PC-9 (cell line): Measurements from ENCODE around the gene BMERB1. TPM values are rescaled to one million over a fixed set of nuclear protein-coding genes. Genes with fewer than 3 reads are reported as not detected.

Experiments used
- BruUV-seq: library from RNA; stranded (reverse); fragments of 400-500 nt; replicated peaks from 2 replicates; lab custom pipeline; 2021; lab: Mats Ljungman, UMichigan
- CTCF ChIA-PET: fragments of 300-600 bp; sonication (Branson Sonifier 250); formaldehyde crosslinking; loops from one replicate; lab custom pipeline; 2022; ENCODE audit warnings: antibody characterized with exemption; lab: Charles Lee
- POLR2A ChIA-PET: fragments of 300-600 bp; sonication (Branson Sonifier 250); formaldehyde crosslinking; loops from one replicate; lab custom pipeline; 2022; ENCODE audit warnings: antibody characterized with exemption; ENCODE audit not compliant: unreplicated experiment; lab: Charles Lee
- DNase-seq, 2 experiments: peaks; one replicate each; pipeline versions ENCODE4 v3.0.0 to v3.0.0-alpha.2; 2015 to 2022; ENCODE audit warnings: mixed read lengths in 1 of 2
- H2AFZ ChIP-seq: fragments of 200-600 bp; sonication (generic); 2 replicates; pipeline ENCODE4 v1.8.1; 2017; ENCODE audit warnings: antibody characterized with exemption
- H3F3A ChIP-seq: fragments of 200-600 bp; sonication (generic); 2 replicates; pipeline ENCODE4 v1.8.1; 2017; ENCODE audit warnings: antibody characterized with exemption, mild to moderate bottlenecking, low read depth; ENCODE audit not compliant: insufficient read depth
- H3K27ac ChIP-seq: fragments of 200-600 bp; sonication (generic); 2 replicates; pipeline ENCODE4 v1.6.1; 2016; ENCODE audit warnings: mixed run types
- H3K27me3 ChIP-seq: fragments of 200-600 bp; sonication (generic); 2 replicates; pipeline ENCODE4 v1.6.1; 2016; ENCODE audit warnings: low read depth, mixed run types; ENCODE audit not compliant: insufficient read depth
- H3K36me3 ChIP-seq: fragments of 200-600 bp; sonication (generic); 2 replicates; pipeline ENCODE4 v1.6.1; 2016; ENCODE audit warnings: low read depth, mixed run types
- H3K4me1 ChIP-seq: fragments of 200-600 bp; sonication (generic); replicated peaks from 2 replicates; pipeline ENCODE4 v1.6.1; 2016; ENCODE audit warnings: mixed run types; ENCODE audit not compliant: insufficient read depth
- H3K4me2 ChIP-seq: fragments of 200-600 bp; sonication (generic); 2 replicates; pipeline ENCODE4 v1.6.1; 2017; ENCODE audit warnings: mixed run types
- H3K4me3 ChIP-seq: fragments of 200-600 bp; sonication (generic); 2 replicates; pipeline ENCODE4 v1.6.1; 2016; ENCODE audit warnings: mixed run types
- H3K79me2 ChIP-seq: fragments of 200-600 bp; sonication (generic); 2 replicates; pipeline ENCODE4 v1.6.1; 2017; ENCODE audit warnings: low read depth, mixed run types
- H3K9me2 ChIP-seq: fragments of 200-600 bp; sonication (generic); 2 replicates; pipeline ENCODE4 v1.8.1; 2017; ENCODE audit warnings: mild to moderate bottlenecking; ENCODE audit not compliant: insufficient read depth
- H3K9me3 ChIP-seq: fragments of 200-600 bp; sonication (generic); 2 replicates; pipeline ENCODE4 v1.8.1; 2016; ENCODE audit warnings: low read depth; ENCODE audit not compliant: insufficient read depth
- H4K20me1 ChIP-seq: fragments of 200-600 bp; sonication (generic); 2 replicates; pipeline ENCODE4 v1.8.1; 2017; ENCODE audit not compliant: insufficient read depth
- EZH2 ChIP-seq: fragments of 200-600 bp; sonication (generic); IDR thresholded peaks from 2 replicates; pipeline ENCODE4 v1.8.0; 2017; ENCODE audit warnings: antibody characterized with exemption, low read depth
- intact Hi-C: fragments of 100-400 bp; cut with micrococcal nuclease; formaldehyde crosslinking; loops from one replicate; pipeline ENCODE4 v1.10.0; 2022; ENCODE audit not compliant: unreplicated experiment
- total RNA-seq: library from RNA; stranded (reverse); gene quantifications from 2 replicates; pipeline ENCODE4 v1.2.3, GENCODE V29; 2021
- TF ChIP-seq, protein P1 (sequence below): fragments of 200-600 bp; sonication (generic); conservative IDR thresholded peaks from 2 replicates; pipeline ENCODE4 v1.6.1; 2017; ENCODE audit warnings: mixed run types, antibody characterized with exemption, mild to moderate bottlenecking, moderate library complexity

BMERB1 gene
- total RNA-seq, 1 experiment from 2014 or later: 4.3 TPM

DNA sequence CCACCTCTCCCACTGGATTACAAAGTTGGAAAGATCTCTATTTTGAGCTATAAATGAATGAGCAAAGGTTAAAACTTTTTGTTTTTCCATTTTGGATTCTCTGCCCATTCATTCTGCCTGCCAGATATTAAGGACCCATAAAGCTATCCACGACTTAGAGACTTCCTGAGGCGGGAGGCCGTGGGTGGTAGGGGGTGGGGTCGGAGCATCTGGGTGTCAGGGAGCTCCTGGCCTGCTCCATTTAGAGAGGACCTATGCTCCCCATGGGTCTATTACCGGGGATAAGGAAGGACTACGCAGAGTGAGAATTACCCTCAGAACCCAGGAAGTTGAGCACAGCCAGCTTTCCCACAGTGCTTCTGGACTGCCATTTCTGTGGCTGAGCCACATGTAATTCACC, 162.7 kb downstream of the BMERB1 start:
- no peak overlapping the region for H3K4me2 ChIP-seq
- peaks cover 20% of the 10 kb centered on the region for H3F3A ChIP-seq
- H3K27me3 ChIP-seq: no peaks in the 10 kb centered on the region
- H3K36me3 ChIP-seq: peaks cover 29% of the 10 kb centered on the region
- H3K79me2 ChIP-seq: no peaks in the 10 kb centered on the region
- H3K9me3 ChIP-seq: no peaks in the 10 kb centered on the region
- H3K9me2 ChIP-seq: no peaks in the 10 kb centered on the region
- no peak overlapping the region for H3K4me3 ChIP-seq
- no peak for TF ChIP-seq EZH2
- TF ChIP-seq, protein P1, sequence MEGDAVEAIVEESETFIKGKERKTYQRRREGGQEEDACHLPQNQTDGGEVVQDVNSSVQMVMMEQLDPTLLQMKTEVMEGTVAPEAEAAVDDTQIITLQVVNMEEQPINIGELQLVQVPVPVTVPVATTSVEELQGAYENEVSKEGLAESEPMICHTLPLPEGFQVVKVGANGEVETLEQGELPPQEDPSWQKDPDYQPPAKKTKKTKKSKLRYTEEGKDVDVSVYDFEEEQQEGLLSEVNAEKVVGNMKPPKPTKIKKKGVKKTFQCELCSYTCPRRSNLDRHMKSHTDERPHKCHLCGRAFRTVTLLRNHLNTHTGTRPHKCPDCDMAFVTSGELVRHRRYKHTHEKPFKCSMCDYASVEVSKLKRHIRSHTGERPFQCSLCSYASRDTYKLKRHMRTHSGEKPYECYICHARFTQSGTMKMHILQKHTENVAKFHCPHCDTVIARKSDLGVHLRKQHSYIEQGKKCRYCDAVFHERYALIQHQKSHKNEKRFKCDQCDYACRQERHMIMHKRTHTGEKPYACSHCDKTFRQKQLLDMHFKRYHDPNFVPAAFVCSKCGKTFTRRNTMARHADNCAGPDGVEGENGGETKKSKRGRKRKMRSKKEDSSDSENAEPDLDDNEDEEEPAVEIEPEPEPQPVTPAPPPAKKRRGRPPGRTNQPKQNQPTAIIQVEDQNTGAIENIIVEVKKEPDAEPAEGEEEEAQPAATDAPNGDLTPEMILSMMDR: no peak
- ChIA-PET CTCF (no interaction called here), POLR2A (no interaction called here)
- H3K4me1 ChIP-seq: peaks cover 12% of the 10 kb centered on the region
- intact Hi-C loops: no loop called here
- no peak overlapping the region for H2AFZ ChIP-seq
- H3K27ac ChIP-seq: no peak overlapping the region
- no TSS peak for BruUV-seq
- no peaks in the 10 kb centered on the region for H4K20me1 ChIP-seq
- DNase-seq: no peak

DNA sequence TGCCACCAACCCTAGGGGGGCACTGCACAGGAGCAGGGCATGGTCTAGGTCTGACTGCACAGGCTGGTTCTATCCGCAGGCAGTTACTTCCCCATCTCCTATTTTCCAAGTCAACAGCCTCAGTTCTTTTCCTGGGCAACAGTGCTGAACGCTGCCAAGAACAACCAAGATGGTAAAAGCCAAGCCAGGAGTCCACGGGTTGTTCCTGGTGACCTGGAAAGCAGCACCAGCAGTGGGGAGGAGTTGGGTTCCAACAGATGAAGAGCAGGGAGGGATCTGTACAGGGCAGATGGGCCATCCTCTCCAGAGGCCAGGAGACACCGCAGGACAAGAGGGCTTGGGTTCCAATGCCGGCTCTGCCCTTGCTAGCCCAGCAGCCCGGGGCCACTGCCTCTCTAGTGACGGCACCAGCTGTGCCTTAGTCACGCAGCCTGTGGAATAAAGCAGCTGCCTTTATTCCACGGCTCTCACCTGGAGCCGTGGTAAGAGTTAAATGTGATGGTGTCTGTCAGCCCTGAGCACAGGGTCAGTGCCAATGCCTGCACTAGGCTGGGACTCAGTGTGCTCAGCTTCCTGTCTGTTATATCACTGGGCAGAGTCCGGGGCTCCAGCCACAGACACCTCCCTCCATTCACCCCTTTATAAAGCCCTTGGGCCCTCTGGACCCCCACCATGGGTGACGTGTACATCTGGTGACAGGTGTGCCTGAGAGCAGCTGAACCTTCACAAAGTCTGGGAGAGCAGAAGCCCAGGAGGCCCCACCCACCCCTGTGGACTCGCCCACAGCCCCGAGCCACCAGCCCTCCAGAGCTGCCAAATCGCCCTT, 163.6 kb downstream of the BMERB1 start:
- Histone ChIP-seq H3K79me2 (no peaks in the 10 kb centered on the region), H3K27me3 (no peaks in the 10 kb centered on the region), H3K36me3 (peaks cover 38% of the 10 kb centered on the region), H2AFZ (no peak overlapping the region), H4K20me1 (no peaks in the 10 kb centered on the region), H3K9me3 (no peaks in the 10 kb centered on the region), H3K4me1 (peaks cover 3% of the 10 kb centered on the region; the same call in 1 of the 2 replicates), H3K4me3 (no peak overlapping the region), H3F3A (0 out of 2 replicates have a peak, but pooled peaks cover 15% of the 10 kb centered on the region), H3K4me2 (no peak overlapping the region), H3K27ac (no peak overlapping the region), H3K9me2 (no peaks in the 10 kb centered on the region)
- no TSS peak for BruUV-seq
- ChIA-PET CTCF (no interaction called here), POLR2A (no interaction called here)
- intact Hi-C loops: no loop called here
- no peak for DNase-seq
- no peak for TF ChIP-seq EZH2
- TF ChIP-seq, protein P1: no peak

DNA sequence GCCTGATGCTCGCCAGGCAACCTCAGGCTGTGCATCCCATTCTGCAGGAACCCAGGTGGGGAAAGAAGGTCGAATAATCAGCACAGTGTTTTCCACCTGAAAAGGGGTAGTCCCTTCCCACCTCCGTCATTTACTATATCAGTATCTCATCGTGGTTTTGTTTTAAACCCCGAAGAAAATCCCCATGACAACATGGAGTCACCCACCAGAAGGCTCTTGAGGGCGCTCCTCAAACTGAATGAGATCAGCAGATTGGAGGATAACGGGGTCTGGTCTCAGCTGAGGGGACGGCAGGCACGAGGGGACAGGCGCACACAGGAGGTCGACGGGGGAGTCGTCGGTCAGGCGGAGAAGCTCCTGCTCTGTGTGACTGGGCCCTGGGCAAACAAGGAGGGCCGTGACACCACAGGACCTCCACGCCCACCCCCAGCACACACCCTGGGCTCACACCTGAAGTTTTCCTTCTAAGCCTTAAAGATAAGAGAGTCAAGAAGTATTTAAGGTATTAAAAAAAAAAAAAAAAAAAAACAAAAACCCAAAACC, 164.3 kb downstream of the BMERB1 start:
- DNase-seq: no peak
- TF ChIP-seq, protein P1: no peak
- TF ChIP-seq EZH2: no peak

More for the DNA sequence above, 164.3 kb downstream of the BMERB1 start:
- Histone ChIP-seq H3K27me3 (no peaks in the 10 kb centered on the region), H3K9me3 (no peaks in the 10 kb centered on the region), H2AFZ (no peak overlapping the region), H3K4me3 (no peak overlapping the region), H3K79me2 (no peaks in the 10 kb centered on the region), H3F3A (0 out of 2 replicates have a peak, but pooled peaks cover 13% of the 10 kb centered on the region), H3K27ac (no peak overlapping the region), H3K4me1 (no peaks in the 10 kb centered on the region), H3K9me2 (no peaks in the 10 kb centered on the region), H3K4me2 (no peak overlapping the region), H3K36me3 (peaks cover 44% of the 10 kb centered on the region), H4K20me1 (no peaks in the 10 kb centered on the region)
- no TSS peak for BruUV-seq
- POLR2A ChIA-PET: interaction anchor here (0.6 kb wide), 1 partner anchor 15 kb away, joined by 4 read pairs; no protein-coding TSS in a partner anchor
- intact Hi-C loops: no loop called here
- CTCF ChIA-PET: no interaction called here
